COR-L47 (cell line): ENCODE results near the gene RAB27A.

Source experiments
- DNase-seq: peaks from one replicate; lab custom pipeline; 2025; lab: John Stamatoyannopoulos, UW

The RAB27A gene

DNA sequence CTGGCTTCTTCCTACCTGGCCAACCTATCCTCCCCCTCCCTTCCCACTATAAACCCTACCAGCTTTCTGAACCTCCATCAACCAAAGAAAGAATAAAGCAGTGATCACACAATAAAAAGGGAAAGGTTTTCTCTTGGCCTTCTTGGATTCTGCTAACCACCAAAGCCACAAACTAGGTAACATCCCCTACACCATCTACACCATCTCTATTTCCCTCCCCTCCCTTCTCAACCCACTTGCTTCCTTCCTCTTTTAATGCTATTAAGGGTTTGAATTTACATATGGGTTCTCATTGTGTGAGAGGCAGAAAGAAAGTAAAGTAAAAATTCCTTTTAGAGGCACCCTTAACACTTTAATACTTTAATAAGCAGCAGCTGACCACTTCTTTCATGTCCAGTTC is 67.0 kb downstream of the RAB27A start:
- DNase-seq, result no peak

GRCh38 chr15:55221090-55222011 is 68.3 kb downstream of the RAB27A start:
- DNase-seq, result no peak

- DNase-seq, result no peak
Observed at GRCh38 chr15:55220606-55221005, 69.0 kb downstream of the RAB27A start.

- no peak for DNase-seq
Observed at GRCh38 chr15:55218056-55218455, 71.6 kb downstream of the RAB27A start.

- no peak for DNase-seq
Observed at GRCh38 chr15:55204464-55204863, 85.1 kb downstream of the RAB27A start.

- no peak for DNase-seq
Observed at GRCh38 chr15:55202206-55202605, 87.4 kb downstream of the RAB27A start.

- DNase-seq, result no peak
Observed at GRCh38 chr15:55198706-55199105, 90.9 kb downstream of the RAB27A start.

DNA sequence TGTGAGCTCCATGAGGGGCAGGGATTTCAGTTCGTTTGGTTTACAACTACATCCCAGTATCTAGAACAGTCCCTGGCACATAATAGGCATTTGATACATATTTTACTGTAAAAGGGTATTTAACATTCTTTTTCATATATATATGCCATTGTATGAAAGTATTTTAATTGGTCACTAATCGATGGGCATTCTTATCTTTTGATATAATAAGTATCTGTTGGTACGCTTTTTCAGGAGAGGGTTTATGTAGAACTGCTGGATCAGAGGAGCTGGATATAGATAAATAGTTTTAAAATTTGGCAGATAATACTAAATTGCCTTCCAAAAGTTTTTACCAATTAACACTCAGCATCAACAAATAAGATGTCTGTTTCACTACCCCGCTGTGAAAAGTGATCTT is 91.9 kb downstream of the RAB27A start:
- no peak for DNase-seq

DNA sequence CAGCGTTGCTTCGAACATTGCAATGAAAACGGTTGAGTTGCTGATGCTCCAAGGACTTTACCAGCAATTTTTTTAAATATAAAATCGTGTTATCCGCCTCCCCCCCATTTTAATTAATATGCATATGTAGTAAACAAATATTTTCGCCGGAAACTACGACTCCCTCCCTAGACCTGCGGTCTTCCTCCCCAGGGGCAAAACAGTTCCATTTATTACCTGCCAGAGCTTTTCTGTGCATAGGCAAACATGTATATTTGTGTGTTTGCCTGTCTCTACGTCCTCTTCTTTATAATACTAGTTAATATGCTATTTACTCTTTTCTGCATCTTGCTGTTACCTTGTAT is 92.3 kb downstream of the RAB27A start:
- no peak for DNase-seq

DNA sequence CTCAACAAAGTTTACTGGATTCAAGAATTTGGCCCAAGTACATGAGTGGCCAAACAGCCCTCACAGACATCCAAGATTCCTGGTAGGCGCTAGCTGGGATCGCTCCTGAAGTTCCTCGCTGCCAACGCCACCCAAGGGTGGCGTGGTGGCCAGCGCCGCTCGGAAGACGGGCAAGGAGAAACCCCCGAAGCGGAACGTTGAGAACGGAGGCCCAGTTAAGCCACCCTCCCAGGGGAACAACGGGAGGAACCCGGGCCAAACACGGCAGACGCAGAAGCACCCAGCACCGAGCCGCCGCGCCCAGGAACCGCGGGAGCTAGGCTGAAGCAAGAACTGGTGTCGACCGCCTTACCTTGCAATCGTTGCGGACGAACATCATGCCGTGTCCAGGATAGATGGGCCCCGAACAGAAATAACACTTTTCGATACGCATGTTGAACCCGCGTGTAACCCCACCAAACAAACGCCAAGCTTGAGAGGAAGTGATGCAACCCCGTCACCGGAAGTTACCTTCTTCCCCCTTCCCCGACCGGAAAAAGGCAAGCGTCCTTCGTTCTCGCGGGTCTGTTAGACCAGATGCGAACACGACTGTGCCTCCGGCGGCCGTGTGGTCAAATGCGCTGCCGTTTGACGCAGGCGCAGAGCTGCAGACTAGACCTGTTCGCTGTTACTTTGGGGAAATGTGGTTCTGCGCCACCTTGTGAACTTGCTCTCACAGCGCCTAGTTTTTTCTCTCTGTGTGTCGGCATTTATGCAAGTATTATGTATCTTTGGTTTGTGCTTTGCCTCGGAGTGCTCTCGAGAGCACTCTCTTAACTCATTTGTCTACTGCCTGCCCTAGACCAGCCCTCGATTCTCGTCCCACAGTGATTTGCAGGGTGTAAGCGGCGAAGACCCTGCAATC is 92.9 kb downstream of the RAB27A start, which contains the start of gene RSL24D1:
Gene RSL24D1, minus strand, starts transcription at position 484 of the 904 bp plus-strand sequence. Its CDS starts 51 bp downstream, at position 433.
- DNase-seq, result peak; percentile 98

DNA sequence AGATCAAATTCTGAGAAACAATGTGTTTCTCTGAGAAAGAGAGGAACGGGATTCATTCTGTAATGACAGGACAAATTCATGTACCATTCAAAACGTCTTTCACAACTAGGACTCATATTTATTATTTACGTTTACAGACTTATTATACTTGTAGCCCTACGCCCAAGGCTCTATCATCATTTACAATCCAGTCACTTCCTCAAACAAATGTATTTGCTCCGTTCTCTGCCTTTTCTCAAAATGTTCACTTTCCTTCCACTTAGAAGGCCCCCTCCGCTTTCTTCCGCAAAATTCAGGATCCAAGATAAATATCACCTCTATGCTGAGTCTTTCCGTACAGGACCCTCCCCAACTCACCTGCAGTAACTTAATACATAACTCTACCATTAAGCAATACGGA is 93.6 kb downstream of the RAB27A start:
- DNase-seq, result no peak

GRCh38 chr15:55194256-55194655 is 95.4 kb downstream of the RAB27A start:
- DNase-seq, result no peak

DNA sequence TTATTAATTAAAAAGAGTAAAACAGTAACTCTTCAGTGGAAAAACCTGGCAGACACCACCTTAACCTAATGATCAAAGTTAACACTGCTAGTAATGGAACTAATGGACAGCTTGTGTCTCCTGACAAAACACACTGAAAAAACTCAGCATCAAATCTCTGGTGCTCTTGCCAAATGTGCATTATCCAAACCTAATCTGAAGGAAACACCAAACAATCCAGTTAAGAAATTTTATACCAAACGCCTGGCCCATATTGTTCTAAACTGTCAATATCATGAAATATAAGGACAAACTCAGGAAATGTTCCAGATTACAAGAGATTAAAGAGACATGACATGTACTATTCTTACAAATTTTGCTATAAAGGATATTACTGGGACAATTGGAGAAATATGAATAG is 103.3 kb downstream of the RAB27A start:
- no peak for DNase-seq

DNA sequence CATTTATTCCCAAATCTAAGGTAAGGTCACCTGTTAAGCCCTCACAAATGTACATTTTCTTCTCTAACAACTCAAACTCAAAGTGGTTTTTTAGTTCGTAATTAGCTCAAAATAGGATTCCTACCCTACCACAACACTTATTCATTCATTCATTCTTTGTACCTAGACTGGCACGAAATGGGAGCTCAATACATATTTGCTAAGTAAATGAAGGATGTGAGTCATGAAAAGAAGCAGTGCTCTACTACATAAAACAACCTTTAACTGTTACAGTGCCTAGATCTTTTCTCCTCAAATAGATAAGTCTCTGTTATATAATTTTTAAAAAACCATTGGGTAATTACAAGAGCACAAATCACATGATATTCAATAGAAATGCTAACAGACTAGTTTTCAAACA is 105.9 kb downstream of the RAB27A start:
- DNase-seq, result no peak

GRCh38 chr15:55179141-55179540 is 110.5 kb downstream of the RAB27A start:
- no peak for DNase-seq

DNA sequence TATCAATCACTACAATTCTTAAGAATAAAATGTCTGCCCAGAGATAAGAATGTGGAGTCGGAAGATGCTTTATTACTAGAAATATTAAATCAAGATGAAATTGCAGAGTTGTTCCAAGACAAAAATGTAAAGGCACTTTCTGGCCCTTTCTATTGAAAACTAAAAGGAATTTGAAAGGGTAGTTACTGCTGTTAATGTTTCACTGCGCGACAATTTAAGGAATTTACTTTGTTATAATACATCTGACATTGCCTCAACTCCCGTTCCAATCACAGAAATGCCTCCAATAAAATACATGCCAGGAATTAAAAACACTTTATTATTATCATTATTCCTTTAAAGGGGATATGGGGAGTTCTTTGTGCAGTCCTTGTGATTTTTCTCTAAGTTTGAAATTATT is 119.3 kb downstream of the RAB27A start:
- no peak for DNase-seq

DNA sequence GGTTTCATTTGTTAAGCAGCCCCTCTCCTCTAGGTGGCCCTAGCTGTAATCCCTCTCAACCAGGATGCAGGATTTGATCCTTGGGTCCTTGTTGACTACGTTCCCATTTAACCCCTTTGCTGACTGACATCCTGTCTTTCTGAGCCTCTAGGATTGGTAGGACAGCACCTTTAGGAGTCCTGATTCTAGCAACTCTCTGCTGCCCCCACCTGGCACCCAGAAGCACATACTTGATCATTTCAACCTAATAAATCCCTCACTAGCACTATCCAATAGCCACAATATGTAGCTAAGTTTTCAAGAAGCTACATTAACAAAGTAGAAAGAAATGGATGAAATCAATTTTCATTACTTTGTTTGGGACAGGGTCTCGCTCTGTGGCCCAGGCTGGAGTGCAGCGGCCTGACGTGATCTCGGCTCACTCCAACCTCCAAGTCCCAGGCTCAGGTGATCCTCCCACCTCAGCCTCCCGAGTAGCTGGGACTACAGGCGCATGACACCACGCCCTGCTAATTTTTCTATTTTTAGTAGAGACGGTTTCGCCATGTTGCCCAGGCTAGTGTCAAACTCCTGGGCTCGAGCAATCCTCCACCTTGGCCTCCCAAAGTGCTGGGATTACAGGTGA is 121.2 kb downstream of the RAB27A start:
- DNase-seq, result peak; percentile 68

DNA sequence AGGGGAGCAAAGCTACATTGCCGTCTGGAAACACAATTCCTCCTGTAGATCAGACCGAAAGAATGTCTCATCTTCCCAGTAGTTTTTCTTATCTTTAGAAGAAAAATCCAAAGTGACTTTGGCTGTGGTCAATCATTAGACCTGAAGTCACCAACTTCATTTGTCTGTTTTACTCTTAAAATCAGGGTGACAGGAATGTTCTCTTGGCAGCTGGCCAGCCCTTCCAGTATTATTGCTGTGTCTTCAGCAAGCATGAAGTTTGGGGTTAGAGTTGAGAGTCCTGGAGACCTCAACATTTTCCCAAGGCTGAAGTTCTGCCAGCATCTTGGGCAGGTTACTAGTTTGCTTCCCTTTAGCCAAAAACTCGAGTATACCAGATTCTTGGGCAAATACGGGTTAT is 125.3 kb downstream of the RAB27A start:
- no peak for DNase-seq
